ENCODE data around the gene GABBR2.
A peak's percentile ranks its signal among the peaks of the same experiment; 100 is the strongest.

Gene GABBR2

DNA sequence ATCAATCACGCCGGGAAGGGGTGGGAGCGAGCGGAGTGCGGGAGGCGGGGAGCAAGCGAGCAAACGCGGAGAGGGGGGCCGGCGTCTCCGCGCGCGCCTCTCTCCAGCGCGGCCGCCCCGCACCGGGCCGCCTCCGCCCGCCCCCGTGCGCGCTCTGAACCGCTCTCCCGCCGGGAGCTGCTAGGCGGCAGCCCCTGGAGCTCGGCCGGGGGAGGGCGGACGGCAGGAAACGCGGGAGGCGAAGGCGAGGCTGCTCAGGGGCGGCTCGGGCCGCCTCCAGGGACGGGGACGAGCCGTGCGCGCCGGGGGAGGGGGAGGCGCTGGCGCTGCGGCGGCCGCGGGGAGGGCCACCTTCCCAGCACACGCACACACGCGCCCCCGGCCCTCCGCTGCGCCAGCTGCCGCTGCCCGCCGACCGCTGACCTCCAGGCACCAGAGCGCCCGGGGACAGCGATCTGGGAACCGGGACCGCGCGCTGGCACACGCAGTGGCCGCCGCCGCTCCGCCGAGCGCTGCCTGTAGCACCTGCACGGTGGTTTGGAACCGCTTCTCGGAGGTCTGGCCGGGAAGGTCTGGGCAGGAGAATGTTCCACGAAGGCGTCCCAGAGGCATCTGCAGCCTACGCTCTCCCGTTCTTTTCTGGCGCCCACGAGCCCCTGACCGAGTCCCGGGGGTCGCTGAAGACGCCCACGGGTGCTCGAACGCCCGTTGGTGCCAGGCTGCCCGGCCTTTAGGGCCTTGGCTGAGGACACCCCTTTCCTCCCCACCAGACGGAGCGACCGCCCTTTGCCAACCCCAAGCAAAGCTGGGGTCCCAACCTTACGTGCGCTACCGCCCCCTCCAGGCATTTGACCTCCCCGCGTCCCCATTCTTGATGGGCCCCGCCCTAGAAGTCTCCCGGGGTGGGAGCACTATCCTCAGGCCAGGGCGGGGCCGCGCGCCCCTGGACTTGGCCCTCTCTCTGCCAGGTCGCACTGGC lies at the start of gene GABBR2:
GABBR2 (minus strand) TSS at position 3 of the 979 bp plus-strand sequence. CDS start 198 bp downstream, outside the sequence.
- Mint-ChIP-seq H3K36me3 (ENCODE audit: low read depth) (no peaks in the 10 kb centered on the region), H3K9me3 (no peaks in the 10 kb centered on the region), H3K27ac (no peak within 1 kb of the TSS), H3K4me1 (peaks cover 9% of the 10 kb centered on the region), H3K27me3 (ENCODE audit: low read depth) (peaks cover 88% of the 10 kb centered on the region), H3K4me3 (peak within 1 kb of the TSS; percentile 66 to 77 (median 68))
- TF ChIP-seq, protein P1, sequence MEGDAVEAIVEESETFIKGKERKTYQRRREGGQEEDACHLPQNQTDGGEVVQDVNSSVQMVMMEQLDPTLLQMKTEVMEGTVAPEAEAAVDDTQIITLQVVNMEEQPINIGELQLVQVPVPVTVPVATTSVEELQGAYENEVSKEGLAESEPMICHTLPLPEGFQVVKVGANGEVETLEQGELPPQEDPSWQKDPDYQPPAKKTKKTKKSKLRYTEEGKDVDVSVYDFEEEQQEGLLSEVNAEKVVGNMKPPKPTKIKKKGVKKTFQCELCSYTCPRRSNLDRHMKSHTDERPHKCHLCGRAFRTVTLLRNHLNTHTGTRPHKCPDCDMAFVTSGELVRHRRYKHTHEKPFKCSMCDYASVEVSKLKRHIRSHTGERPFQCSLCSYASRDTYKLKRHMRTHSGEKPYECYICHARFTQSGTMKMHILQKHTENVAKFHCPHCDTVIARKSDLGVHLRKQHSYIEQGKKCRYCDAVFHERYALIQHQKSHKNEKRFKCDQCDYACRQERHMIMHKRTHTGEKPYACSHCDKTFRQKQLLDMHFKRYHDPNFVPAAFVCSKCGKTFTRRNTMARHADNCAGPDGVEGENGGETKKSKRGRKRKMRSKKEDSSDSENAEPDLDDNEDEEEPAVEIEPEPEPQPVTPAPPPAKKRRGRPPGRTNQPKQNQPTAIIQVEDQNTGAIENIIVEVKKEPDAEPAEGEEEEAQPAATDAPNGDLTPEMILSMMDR (IDR thresholded peaks at IDR 0.05; ENCODE audit: unreplicated experiment in 3 of 3) = no peak

DNA sequence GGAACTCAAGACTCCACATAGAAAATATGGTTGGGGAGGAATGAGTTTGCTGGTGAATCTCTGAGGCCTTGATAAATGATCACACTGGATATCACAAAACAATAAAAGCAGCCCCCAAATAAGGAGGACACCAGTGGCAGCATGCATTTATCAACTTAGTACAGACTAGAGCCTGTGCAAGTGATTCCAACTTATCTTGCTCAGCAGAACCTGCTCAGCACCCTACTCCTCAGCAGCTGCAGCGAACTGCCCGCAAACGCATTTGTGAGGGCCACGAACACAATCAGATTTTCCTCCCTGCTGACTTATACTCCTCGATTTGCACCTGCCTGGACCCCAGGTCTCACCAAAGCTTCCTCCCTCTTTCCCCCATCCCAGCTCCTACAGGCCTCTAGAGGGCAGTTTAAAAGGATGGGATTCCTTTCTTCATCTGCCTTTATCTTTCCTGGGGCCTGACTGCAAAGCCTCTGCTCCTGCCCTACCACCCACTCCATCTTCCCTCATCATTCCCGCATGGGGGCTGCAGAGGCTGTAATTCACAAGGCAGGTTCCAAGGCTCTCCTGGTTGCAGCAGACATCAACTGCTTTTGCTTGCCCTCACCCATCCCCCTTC lies 46.4 kb upstream of the GABBR2 start:
- Mint-ChIP-seq H3K27me3 (ENCODE audit: low read depth) (no peaks in the 10 kb centered on the region), H3K27ac (no peak overlapping the region), H3K36me3 (ENCODE audit: low read depth) (peaks cover 91% of the 10 kb centered on the region), H3K9me3 (peaks cover 16% of the 10 kb centered on the region), H3K4me1 (no peaks in the 10 kb centered on the region), H3K4me3 (no peak overlapping the region)
- TF ChIP-seq, protein P1 (IDR thresholded peaks at IDR 0.05; ENCODE audit: unreplicated experiment in 3 of 3) = no peak

DNA sequence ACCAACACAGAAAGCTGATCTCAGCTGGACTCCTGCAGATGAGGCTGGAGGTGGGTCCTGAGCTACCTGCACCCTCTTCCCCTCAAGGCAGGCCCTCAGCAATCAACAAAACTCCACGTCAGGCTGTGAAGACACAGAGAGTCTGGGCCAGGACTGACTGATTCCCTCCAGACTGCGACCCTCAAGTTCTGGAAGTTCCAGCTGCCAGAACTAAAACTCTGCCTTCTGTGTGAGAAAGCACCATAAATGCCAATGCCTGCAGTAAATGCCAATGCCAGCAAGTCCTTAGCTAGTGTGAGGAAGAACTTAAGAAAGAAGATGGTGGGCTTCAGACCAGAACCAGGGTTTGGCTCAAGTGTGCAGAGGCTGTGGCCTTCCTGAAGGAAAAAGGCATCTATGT lies 42.5 kb upstream of the GABBR2 start:
- no peaks in the 10 kb centered on the region for H3K27me3 Mint-ChIP-seq (ENCODE audit: low read depth)
- H3K27ac Mint-ChIP-seq = no peak overlapping the region
- no peak overlapping the region for H3K4me3 Mint-ChIP-seq
- H3K4me1 Mint-ChIP-seq = no peaks in the 10 kb centered on the region
- TF ChIP-seq, protein P1 (IDR thresholded peaks at IDR 0.05; ENCODE audit: unreplicated experiment in 3 of 3) = no peak
- H3K36me3 Mint-ChIP-seq (ENCODE audit: low read depth) = peaks cover 78% of the 10 kb centered on the region
- H3K9me3 Mint-ChIP-seq = no peaks in the 10 kb centered on the region

DNA sequence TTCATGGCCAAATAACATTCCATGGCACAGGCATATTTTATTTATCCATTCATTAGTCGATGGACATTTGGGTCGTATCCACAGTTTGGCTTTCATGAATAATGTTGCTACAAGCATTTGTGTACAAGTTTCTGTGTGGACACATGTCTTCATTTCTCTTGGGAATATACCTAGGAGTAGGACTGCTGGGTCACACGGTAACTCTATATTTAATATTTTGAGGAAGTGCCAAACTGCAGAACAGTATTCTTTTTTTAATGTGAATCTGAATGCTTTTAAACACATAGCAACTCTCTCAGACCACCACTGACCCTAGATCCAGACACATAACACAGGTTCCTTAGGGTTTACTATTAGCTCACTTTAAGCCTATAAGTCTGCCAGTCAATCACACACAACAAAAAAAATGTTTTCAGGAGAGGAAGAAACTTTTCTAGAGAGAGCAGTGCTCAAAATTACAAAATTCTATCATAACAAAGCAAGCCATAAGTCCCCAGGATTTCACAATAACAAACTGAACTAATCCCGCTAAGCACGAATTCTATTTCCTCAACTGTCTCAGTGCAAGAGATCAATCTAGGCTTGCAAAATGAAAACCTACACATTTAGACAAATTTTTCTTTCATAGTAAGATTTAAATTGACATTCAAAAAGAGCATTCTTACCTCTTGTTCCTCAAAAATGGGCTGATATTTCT lies 41.8 kb upstream of the GABBR2 start:
- no peaks in the 10 kb centered on the region for H3K27me3 Mint-ChIP-seq (ENCODE audit: low read depth)

DNA sequence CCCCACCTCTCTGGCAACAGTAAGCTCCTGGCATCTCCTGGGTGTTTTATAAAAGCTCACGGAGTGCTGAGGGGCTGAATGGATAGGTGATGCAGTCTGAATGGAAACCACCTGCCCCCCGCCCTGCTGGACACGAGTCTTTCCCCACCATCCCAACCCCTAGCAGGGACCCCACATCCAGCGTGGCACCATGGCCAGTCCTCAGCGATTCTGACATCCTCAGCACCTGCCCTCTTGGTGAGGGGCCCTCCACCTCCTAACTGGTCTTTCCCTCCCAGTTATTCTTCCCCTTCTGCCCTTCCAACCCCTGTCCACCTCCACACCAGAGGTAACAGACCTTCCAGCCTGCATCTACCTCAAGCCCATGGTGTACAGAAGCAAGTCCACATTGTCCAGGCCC lies 38.7 kb upstream of the GABBR2 start:
- no peak overlapping the region for H3K27ac Mint-ChIP-seq
- no peaks in the 10 kb centered on the region for H3K9me3 Mint-ChIP-seq
- peaks cover 64% of the 10 kb centered on the region for H3K36me3 Mint-ChIP-seq (ENCODE audit: low read depth)
- H3K27me3 Mint-ChIP-seq (ENCODE audit: low read depth) = no peaks in the 10 kb centered on the region
- no peak overlapping the region for H3K4me3 Mint-ChIP-seq
- TF ChIP-seq, protein P1 (IDR thresholded peaks at IDR 0.05; ENCODE audit: unreplicated experiment in 3 of 3) = no peak
- no peaks in the 10 kb centered on the region for H3K4me1 Mint-ChIP-seq

More for the DNA sequence above, 41.8 kb upstream of the GABBR2 start:
- Mint-ChIP-seq H3K9me3 (no peaks in the 10 kb centered on the region), H3K36me3 (ENCODE audit: low read depth) (peaks cover 76% of the 10 kb centered on the region), H3K4me1 (no peaks in the 10 kb centered on the region), H3K4me3 (no peak overlapping the region), H3K27ac (no peak overlapping the region)
- TF ChIP-seq, protein P1 (IDR thresholded peaks at IDR 0.05; ENCODE audit: unreplicated experiment in 3 of 3) = no peak
